Stimulated activated CD8-positive, alpha-beta memory T cell treated with anti-CD3 and anti-CD28 coated beads, Interleukin-2, amount 100 ng/mL, for 1 hour (primary cell): ENCODE results near the gene ABCF2.

ENCODE experiments used
- DNase-seq, 2 donors: peaks; one replicate each; pipeline ENCODE4 v3.0.0-alpha.2; 2020; ENCODE audit warnings: low read depth in 2 of 2

Gene ABCF2

DNA sequence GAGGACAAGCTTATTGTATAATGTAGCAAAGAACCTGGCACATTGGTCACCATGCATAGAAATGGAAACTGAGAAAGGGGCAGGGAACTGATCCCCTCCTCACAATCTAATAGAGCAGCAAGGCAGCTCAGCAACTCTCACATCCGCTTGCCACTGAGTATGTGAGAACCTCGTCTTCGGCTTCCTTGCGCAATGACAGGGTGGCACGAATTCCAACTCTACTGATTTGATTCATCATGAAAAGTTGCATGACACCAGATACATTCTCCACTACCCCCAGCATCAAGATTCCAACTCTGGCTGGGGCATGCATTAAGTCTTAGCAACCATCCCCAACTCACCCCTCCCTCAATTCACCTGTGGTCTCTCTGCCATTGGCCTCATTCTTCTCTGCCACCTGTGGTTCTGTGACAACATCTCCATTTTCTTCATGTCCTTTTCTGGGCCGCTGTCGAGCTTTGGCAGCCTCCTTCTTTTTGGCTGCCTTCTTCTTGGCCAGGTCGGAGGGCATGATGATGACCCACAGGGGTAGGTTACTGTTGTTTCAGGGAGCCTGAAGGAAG, 976 bp downstream of the ABCF2 start:
- no peak for DNase-seq

DNA sequence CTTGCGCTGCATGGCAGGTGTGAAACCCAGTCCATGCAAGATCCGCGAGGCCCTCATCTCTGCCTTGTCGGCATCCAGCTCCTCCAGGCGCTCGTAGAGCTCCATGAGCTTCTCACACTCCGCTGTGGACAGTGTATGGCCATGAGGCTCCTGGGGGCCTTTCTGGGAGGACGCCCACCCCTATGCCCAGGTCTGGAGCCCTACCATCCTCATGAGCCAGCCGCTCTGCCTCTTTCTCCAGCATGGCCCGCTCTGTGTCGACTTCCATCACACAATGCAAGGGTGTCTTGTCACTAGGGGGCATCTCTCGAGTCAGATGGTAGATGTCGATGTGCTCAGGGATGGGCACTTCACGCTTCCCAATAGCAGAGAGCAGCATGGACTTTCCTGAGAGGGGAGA, 3.3 kb downstream of the ABCF2 start:
- no peak for DNase-seq

- DNase-seq = no peak
Observed at GRCh38 chr7:151218170-151218569, 8.8 kb downstream of the ABCF2 start.

DNA sequence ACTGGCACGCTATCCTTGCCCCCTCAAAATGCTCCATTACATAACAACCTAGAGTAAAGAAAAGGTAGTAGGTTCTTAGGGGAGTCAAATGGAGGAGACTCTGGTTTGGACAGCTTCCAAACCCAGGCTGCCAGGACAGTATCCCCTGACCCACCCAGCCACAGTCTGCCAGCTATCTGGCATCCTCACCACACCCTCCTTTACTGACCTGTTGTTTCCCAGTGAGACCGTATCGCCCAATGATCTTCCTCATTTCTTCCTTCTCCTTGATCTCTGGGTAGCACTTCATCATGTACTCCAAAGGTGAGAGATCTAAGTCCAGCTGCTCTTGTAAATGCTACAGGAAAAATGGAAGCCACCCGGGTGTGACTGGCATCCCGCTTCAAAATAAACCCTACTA, 11.6 kb downstream of the ABCF2 start:
- no peak for DNase-seq

GRCh38 chr7:151213826-151214225, 13.2 kb downstream of the ABCF2 start:
- no peak for DNase-seq

GRCh38 chr7:151212626-151213025, 14.4 kb downstream of the ABCF2 start:
- DNase-seq = no peak

DNA sequence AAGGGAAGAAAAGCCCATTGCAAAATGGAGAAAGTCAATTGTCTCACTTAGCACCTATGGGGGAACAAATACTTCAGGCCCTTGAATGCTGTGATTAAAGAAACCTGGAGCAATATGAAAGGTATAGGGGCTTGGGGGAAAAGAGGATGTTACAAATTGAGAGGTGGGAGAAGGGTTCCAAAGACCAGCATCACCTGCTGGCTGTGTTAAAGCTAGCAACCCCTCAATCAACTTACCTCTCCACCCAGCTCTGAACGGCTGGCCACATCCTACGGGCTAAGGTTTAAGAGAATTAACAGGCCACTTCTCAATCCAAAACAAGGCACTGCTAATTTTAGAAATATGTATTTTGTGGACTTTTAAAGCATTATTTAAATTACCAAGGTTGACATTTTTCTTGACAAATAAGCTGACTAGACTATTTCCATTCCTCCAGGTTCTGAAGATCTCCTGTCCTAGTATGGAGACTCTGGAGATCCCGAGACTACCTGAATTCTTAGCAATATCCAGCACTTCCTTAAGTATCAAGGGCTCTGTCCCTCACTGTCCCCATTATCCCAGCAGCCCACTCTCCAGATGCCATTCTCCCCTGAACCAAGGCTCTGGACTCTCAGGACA, 15.7 kb downstream of the ABCF2 start:
- no peak for DNase-seq

DNA sequence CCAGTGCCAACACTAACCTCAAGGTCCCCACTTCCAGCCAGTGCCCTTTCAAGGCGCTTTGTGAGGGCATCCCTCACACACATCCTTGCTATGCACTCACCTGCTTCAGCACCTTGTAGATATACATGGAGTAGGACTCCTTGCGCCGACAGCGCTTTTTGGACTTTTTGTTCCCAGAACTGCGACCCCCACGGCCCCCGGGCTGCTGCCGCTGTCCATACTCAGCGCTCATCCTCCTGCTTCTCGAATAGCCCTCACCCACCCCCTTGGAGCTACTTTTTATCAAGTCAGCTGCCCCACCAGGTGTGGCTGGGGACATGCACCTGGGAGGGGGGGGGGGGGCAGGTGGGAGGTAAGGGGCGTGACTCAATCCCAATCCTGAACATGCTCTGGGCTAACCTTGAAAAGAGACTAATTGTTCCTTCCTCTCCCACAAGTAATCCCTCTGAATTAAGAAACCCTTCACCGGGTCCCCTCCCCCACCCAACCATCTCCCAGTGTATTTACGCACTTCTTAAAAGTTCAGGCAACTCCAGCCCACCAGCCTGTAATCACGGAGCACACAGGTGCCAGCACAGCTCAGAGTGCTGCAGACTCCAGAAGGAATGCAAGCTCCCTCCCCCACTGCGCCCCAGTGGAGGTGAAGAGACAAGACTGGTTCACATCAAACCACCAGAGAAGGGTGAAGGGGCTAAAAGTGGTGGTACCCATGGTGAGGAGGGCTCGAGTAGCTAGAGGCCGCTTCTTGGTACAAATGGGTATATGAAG, 16.7 kb downstream of the ABCF2 start, which contains the start of gene H2BK1:
Gene H2BK1 (minus strand): TSS at position 402 of the 768 bp plus-strand sequence. CDS start 170 bp downstream, at position 232.
- no peak for DNase-seq

DNA sequence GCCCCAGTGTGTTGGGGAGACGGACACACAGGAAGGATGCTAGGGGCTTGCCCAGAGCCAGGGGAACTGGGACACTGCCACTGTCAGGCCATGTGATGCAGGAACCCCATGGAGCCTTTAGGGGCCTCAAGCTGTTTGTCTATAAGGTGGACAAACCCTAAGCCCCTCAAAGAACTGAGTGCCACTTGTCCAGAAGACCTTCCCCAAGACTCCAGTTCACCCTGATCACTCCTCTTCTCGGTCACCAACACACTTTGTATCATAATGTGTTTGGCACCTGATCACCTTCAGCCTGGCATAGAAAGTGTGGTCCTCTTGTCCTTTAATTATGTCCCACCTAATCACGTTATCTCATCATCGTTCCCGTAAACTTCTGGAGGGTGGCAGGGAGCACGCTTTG, 17.4 kb downstream of the ABCF2 start:
- no peak for DNase-seq

- DNase-seq = no peak
Observed at GRCh38 chr7:151208253-151208862, 18.6 kb downstream of the ABCF2 start.

DNA sequence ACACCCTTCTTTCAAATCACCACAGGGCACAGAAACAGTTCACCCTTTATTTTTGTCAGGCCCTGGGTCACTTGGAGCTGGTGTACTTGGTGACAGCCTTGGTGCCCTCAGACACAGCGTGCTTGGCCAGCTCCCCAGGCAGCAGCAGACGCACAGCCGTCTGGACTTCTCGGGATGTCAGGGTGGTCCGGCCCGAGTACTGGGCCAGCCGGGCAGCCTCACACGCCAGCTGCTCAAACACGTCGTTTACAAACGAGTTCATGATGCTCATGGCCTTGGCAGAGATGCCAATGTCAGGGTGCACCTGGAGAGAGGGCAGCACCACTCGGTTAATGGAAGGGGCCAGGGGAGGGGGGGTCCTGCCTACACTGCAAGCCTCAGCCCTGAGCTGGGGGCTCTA, 19.2 kb downstream of the ABCF2 start:
- no peak for DNase-seq

- DNase-seq = no peak
Observed at GRCh38 chr7:151207315-151207714, 19.7 kb downstream of the ABCF2 start.

DNA sequence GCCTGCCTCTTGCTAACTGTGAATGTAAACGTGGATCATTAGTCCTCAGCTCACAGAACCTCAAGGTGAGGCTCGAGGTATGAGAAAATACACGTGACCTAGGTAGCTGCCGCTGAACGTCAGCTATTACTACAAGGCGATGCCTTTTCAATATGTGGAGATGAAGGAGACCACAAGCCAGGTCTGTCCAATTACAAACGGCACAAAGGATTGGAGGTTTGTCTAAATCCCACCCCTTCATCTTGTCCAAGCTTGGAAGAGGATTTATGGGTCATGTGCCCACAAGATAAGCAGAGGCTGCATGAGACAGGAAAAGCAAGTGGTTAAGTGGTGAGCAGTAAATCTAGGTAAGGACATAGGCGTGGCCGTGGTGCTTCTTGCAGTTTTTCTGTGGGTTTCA, 20.1 kb downstream of the ABCF2 start:
- DNase-seq = no peak

- no peak for DNase-seq
Observed at GRCh38 chr7:151205730-151206129, 21.3 kb downstream of the ABCF2 start.

DNA sequence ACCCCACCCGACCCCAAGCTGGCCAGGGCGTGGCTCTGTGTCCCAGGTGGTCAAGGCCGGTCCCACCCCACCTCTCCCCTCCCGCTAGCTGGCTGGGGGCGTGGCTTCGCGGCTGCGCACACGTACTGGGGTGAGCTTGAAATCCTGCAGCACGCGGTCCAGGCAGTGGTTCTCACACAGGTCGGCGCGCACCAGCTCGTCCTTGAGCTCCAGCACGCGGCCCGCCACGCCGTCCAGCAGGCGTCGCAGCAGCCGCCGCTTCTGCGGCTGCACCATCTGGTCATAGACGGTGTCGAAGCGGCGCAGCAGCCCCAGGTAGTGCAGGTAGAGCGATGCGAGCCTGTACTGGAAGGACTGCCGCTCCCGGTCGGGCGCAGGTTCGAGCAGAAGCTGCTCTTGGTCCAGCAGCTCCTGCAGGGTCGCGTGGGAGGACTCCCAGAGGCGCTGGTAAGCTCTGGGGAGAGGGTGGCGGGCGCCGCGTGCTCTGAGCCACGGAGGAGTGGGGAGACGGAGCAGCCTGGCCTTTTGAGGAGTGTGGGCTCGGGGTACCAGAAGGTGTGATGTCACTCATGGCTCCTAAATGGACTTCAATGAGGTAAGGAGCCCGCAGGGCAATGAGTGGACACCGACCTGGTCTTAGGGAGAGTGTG, 22.5 kb downstream of the ABCF2 start:
- DNase-seq = no peak

DNA sequence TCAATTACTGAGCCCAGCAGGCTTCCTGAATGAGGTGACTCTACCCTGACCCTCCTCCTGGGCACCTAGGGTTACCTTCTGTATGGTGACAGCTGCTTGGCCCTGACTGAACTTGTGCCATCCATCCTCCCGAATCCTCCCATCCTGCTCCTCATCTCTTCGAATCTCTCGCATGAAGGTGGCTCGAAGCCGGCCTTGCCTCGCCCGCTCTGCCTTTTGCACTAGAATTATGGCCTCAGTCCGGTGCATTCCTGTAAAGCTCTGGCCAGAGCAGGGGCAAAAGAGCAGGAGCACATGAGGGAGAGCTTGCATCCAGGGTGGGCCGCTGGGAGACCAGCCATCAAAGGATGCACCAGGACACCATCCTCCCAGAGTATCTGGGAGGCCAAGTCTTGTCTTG, 24.2 kb downstream of the ABCF2 start:
- no peak for DNase-seq

GRCh38 chr7:151201751-151202150, 25.3 kb downstream of the ABCF2 start:
- no peak for DNase-seq

DNA sequence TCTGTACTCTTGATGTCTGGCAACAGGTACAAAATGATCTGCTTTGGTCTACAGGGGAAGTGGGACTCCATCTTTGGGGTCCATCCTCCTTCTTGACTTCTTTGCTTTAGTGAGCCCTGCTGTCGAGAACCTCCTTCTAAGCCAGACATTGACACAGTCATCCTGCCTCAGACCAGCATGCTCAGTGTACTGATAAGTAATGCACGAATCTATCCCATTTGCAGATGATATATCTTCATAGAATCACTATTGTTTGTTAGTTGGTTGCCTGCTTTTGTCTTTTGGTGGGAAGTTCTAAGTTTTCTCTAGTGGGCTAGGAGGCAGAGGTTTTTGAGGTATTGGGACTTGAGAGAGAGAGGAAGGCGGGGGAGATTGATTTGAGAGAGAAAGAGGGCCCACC, 25.7 kb downstream of the ABCF2 start:
- DNase-seq = no peak

- no peak for DNase-seq
Observed at GRCh38 chr7:151198945-151199848, 27.8 kb downstream of the ABCF2 start.

DNA sequence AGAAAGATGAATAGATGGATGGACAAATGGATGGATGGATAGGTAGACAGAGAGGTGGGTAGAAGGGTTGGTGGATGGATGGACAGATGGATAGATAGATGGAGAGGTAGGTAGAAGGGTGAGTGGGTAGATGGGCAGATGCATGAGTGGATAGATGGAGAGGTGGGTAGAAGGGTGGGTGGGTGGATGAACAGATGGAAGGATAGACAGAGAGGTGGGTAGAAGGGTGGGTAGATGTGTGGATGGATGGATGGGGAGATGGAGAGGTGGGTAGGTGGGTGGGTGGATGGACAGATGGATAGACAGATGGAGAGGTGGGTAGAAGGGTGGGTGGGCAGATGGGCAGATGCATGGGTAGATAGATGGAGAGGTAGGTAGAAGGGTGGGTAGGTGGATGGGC, 29.1 kb downstream of the ABCF2 start:
- DNase-seq = no peak
